K562 (cell line): ENCODE measurements around the gene ZBTB46. TPM values are rescaled to one million over a fixed set of nuclear protein-coding genes. Genes with fewer than 3 reads are reported as not detected.

Source experiments
- SAP30 ChIP-seq: fragments of 200-600 bp; sonication (generic); IDR thresholded peaks from 2 replicates; pipeline ENCODE4 v1.6.1; 2012; ENCODE audit warnings: borderline replicate concordance, low read depth, mild to moderate bottlenecking, moderate library complexity, low read length, control low read depth, inconsistent platforms; ENCODE audit not compliant: insufficient read depth, poor library complexity, severe bottlenecking
- SREBF1 ChIP-seq: fragments of 150-350 bp; IDR thresholded peaks from 2 replicates; pipeline ENCODE4 v1.6.1; 2014; ENCODE audit warnings: antibody characterized with exemption, low read depth, low read length, borderline replicate concordance
- TEAD1 ChIP-seq, 2 experiments: fragments of 450-650 bp in 1 of 2; sonication (generic) in 1 of 2; formaldehyde crosslinking; IDR thresholded peaks; 2 replicates each; pipeline versions ENCODE4 v1.4.0 to v1.8.0; 2020 to 2022; ENCODE audit warnings: mild to moderate bottlenecking in 2 of 2, missing genetic modification reagents in 1 of 2
- ZBTB11 ChIP-seq, 3 experiments: fragments of 200-800 bp in 1 of 3; fragments of 250-450 bp in 1 of 3; fragments of 450-650 bp in 1 of 3; sonication (Bioruptor Pico) in 1 of 3; sonication (Bioruptor generic) in 1 of 3; formaldehyde crosslinking in 1 of 3; IDR thresholded peaks; 2 replicates each; pipeline versions ENCODE4 v1.6.1 to v1.8.0; 2016 to 2022; ENCODE audit warnings: mild to moderate bottlenecking in 2 of 3, missing genetic modification characterization in 2 of 3, missing compliant biosample characterization in 1 of 3, moderate library complexity in 1 of 3
- polyA plus RNA-seq, 8 experiments: library from polyadenylated mRNA; depleted of rRNA in 4 of 8; stranded (reverse) in 5 of 8; unstranded in 3 of 8; fragments of >200 nt; fragmentation: Nextera tagmentation in 2 of 8; fragmentation: Illumina TruSeq in 1 of 8; extraction: Ambion mirVana in 2 of 8; extraction: Trizol in 1 of 8; gene quantifications; 2 replicates each; pipeline versions ENCODE4 v1.2.1 to v1.2.3, GENCODE V29; 2011 to 2014; ENCODE audit warnings: inconsistent platforms in 1 of 8, missing spikeins in 1 of 8
- total RNA-seq, 7 experiments: library from RNA; depleted of rRNA in 6 of 7; stranded (reverse); fragments of >200 nt in 6 of 7; fragmentation: Illumina TruSeq in 2 of 7; extraction: Trizol in 2 of 7; gene quantifications; 2 replicates each; pipeline versions ENCODE4 v1.2.1 to v1.2.3, GENCODE V29; 2011 to 2021; ENCODE audit warnings: low replicate concordance in 1 of 7
- TF ChIP-seq, protein P1 (sequence below): fragments of 200-600 bp; sonication (generic); IDR thresholded peaks from one replicate; pipeline ENCODE4 v1.6.1; 2012; ENCODE audit warnings: mild to moderate bottlenecking, low read depth, low read length, inconsistent platforms
- TF ChIP-seq, protein P2 (sequence below), 2 experiments: IDR thresholded peaks in 1 of 2; conservative IDR thresholded peaks in 1 of 2; 2 replicates each; pipeline ENCODE4 v1.6.1; 2016; ENCODE audit warnings: low read depth in 2 of 2, mild to moderate bottlenecking in 1 of 2, missing compliant biosample characterization in 1 of 2, missing genetic modification characterization in 1 of 2, moderate library complexity in 1 of 2

ZBTB46 gene
- total and polyA plus RNA-seq, 9 of the 15 experiments (the other 6 are each of a cell fraction or from before 2014, with no cell fraction given) = 0.29 to 4.1 (median 1.1) TPM

DNA sequence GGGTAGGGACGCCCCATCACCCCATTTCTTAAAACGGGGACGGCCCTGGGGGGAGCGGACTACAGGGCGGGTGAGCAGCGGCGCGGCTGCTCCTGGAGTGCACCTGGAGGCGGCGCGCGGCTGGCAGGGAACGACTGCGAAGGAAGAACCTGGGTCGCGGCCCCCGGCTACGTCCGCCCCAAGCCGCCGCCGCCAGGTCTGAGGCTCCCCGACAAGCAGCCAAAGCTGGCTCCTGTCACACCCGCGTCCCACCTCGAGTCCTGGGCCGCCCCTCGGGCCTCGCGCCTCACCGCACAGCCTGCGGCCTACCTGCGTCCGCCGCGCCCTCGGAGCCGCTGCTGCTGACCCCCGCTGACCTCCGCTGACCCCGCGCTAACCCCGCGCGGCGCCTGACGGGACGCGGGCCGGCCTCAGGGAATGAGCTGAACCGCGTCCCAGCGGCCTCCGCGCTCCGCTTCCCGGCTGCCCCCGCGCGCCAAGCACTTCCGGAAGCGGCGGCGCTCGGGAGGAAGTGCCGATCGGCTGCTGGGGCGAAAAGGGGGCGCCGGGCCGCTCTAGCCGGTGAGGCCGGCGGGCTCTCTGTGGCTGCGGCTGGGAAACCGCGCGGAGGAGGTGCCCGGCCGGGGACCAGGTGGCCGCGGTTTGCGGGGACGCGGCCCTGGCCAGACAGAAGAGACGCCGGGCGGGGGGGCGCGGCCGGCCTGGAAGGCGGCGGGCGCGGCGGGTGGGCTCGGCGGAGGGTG is 123.3 kb downstream of the ZBTB46 start, which contains the start of the genes ARFRP1 and ZGPAT (continued):
- TF ChIP-seq, protein P1, sequence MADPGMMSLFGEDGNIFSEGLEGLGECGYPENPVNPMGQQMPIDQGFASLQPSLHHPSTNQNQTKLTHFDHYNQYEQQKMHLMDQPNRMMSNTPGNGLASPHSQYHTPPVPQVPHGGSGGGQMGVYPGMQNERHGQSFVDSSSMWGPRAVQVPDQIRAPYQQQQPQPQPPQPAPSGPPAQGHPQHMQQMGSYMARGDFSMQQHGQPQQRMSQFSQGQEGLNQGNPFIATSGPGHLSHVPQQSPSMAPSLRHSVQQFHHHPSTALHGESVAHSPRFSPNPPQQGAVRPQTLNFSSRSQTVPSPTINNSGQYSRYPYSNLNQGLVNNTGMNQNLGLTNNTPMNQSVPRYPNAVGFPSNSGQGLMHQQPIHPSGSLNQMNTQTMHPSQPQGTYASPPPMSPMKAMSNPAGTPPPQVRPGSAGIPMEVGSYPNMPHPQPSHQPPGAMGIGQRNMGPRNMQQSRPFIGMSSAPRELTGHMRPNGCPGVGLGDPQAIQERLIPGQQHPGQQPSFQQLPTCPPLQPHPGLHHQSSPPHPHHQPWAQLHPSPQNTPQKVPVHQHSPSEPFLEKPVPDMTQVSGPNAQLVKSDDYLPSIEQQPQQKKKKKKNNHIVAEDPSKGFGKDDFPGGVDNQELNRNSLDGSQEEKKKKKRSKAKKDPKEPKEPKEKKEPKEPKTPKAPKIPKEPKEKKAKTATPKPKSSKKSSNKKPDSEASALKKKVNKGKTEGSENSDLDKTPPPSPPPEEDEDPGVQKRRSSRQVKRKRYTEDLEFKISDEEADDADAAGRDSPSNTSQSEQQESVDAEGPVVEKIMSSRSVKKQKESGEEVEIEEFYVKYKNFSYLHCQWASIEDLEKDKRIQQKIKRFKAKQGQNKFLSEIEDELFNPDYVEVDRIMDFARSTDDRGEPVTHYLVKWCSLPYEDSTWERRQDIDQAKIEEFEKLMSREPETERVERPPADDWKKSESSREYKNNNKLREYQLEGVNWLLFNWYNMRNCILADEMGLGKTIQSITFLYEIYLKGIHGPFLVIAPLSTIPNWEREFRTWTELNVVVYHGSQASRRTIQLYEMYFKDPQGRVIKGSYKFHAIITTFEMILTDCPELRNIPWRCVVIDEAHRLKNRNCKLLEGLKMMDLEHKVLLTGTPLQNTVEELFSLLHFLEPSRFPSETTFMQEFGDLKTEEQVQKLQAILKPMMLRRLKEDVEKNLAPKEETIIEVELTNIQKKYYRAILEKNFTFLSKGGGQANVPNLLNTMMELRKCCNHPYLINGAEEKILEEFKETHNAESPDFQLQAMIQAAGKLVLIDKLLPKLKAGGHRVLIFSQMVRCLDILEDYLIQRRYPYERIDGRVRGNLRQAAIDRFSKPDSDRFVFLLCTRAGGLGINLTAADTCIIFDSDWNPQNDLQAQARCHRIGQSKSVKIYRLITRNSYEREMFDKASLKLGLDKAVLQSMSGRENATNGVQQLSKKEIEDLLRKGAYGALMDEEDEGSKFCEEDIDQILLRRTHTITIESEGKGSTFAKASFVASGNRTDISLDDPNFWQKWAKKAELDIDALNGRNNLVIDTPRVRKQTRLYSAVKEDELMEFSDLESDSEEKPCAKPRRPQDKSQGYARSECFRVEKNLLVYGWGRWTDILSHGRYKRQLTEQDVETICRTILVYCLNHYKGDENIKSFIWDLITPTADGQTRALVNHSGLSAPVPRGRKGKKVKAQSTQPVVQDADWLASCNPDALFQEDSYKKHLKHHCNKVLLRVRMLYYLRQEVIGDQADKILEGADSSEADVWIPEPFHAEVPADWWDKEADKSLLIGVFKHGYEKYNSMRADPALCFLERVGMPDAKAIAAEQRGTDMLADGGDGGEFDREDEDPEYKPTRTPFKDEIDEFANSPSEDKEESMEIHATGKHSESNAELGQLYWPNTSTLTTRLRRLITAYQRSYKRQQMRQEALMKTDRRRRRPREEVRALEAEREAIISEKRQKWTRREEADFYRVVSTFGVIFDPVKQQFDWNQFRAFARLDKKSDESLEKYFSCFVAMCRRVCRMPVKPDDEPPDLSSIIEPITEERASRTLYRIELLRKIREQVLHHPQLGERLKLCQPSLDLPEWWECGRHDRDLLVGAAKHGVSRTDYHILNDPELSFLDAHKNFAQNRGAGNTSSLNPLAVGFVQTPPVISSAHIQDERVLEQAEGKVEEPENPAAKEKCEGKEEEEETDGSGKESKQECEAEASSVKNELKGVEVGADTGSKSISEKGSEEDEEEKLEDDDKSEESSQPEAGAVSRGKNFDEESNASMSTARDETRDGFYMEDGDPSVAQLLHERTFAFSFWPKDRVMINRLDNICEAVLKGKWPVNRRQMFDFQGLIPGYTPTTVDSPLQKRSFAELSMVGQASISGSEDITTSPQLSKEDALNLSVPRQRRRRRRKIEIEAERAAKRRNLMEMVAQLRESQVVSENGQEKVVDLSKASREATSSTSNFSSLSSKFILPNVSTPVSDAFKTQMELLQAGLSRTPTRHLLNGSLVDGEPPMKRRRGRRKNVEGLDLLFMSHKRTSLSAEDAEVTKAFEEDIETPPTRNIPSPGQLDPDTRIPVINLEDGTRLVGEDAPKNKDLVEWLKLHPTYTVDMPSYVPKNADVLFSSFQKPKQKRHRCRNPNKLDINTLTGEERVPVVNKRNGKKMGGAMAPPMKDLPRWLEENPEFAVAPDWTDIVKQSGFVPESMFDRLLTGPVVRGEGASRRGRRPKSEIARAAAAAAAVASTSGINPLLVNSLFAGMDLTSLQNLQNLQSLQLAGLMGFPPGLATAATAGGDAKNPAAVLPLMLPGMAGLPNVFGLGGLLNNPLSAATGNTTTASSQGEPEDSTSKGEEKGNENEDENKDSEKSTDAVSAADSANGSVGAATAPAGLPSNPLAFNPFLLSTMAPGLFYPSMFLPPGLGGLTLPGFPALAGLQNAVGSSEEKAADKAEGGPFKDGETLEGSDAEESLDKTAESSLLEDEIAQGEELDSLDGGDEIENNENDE = no peak
- TF ChIP-seq SAP30 (peak; percentile 59), TEAD1 (CRISPR knock-in tag; IDR thresholded peaks at IDR 0.05) (peak; percentile 28 to 88; a peak in 2 of 4 replicates), SREBF1 (peak; percentile 83), ZBTB11 (CRISPR knock-in tag; IDR thresholded peaks at IDR 0.05) (peak in 2 of 3 experiments; percentile 49 to 87; a peak in 4 of 6 replicates)
- TF ChIP-seq, protein P2, sequence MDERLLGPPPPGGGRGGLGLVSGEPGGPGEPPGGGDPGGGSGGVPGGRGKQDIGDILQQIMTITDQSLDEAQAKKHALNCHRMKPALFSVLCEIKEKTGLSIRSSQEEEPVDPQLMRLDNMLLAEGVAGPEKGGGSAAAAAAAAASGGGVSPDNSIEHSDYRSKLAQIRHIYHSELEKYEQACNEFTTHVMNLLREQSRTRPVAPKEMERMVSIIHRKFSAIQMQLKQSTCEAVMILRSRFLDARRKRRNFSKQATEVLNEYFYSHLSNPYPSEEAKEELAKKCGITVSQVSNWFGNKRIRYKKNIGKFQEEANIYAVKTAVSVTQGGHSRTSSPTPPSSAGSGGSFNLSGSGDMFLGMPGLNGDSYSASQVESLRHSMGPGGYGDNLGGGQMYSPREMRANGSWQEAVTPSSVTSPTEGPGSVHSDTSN (CRISPR knock-in tag; IDR thresholded peaks at IDR 0.05; ENCODE audit: low read depth) = no peak
- TF ChIP-seq, protein P2 (tag; conservative IDR thresholded peaks at IDR 0.05; ENCODE audit: low read depth) = no peak
